RPMI7951 (cell line): ENCODE data around the gene OR6Y1. TPM values are rescaled to one million over a fixed set of nuclear protein-coding genes. Genes with fewer than 3 reads are reported as not detected.

ENCODE experiments used
- DNase-seq: peaks from one replicate; pipeline ENCODE4 v3.0.0-alpha.2; 2012; ENCODE audit warnings: low read depth
- total RNA-seq: library from RNA; depleted of rRNA; stranded (reverse); fragments of >200 nt; shearing (Covaris generic); gene quantifications from 2 replicates; pipeline ENCODE4 v1.2.3, GENCODE V29; 2014; rRNA removed

The OR6Y1 gene, protein sequence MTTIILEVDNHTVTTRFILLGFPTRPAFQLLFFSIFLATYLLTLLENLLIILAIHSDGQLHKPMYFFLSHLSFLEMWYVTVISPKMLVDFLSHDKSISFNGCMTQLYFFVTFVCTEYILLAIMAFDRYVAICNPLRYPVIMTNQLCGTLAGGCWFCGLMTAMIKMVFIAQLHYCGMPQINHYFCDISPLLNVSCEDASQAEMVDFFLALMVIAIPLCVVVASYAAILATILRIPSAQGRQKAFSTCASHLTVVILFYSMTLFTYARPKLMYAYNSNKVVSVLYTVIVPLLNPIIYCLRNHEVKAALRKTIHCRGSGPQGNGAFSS
- total RNA-seq: not detected in 2 replicates

DNA sequence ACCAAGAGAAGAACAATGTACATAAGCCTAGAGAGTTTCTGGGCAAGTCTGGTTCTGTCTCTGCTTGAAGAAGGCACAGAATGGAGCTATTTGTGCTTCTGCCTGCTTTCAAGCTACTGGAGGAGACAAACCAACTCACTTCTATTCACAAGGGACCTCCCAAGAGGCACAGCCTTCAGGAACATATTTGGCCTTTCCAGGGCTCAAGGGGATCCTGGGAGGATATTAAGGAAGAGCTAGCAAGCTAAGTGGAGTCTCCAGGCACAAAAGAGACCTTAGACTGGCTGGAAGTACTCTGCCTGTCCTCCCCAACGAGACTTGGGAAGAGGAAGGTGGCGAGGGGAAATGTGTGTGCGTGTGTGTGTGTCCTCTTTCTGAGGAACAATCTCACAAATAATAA lies at the start of gene OR6Y1:
OR6Y1 (minus strand) TSS at position 54 of the 400 bp plus-strand sequence. CDS start 6,300 bp downstream, outside the sequence.
- no peak for DNase-seq

DNA sequence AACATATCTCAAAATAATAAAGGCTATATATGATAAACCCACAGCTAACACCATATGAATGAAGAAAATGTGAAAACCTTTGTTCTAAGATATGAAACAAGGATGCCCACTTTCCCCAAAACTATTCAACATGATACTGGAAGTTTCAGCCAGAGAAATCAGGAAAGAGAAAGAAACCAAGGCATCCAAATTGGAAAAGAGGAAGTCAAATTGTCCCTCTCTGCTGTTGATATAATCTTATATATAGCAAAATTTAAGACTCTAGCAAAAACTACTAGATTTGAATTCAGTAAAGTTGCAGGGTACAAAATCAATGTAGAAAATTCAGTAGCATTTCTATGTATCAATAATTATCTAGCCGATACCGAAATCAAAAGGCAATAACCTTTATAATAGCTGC lies 46.5 kb upstream of the OR6Y1 start:
- no peak for DNase-seq

DNA sequence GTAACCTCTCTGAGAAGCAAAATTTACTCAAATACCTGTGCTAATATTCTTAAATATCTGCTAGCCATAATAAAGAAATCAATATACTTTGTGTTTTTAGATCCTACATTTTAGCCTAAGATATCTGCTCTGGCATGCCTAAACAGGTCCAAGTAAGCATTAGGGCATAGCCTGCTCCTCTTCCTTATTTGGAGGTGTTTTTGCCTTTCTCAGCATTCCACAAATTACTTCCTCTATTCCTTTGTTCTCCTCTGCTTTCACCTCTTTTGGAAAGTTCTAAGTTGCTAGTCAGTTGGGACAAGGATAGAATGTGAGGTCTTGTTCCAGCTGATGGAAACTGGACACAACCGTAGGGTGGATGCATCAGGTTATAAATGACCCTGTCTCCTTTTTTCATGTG lies 32.7 kb upstream of the OR6Y1 start:
- no peak for DNase-seq

DNA sequence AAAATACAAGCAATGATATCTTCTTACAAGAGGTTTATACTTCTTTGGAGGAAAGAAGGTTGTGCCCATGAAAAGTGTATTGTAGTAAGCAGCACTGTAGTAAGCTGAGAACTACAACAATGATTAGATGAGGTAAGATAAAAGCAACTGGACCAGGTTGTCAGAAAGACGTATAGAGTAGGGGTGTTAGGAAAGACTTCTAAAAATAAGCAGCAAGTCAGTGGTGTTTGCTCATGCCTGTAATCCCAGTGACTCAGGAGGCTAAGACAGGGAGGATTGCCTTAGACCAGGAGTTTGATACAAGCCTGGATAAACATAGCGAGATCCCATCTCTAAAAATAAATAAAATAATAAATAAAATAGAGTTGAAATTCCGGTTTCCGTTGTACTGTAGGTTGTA lies 29.8 kb upstream of the OR6Y1 start:
- no peak for DNase-seq

DNA sequence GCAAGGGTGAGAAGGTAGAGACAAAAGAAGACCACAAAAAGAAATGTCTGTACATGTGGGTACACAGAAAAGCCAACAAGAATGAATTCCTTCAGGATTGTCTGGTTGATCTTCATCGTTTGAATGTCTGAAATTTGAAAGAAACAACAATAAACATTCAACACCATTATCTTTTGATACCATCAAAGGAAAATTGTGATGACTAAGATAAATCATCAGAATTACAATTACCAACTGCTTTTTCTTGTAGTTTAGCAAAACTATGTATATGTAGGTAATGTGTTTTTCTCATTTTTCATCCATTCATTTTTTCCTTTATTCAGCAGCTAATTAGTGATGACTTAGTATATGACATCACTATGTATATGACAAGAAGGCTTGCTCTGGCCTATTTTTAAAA lies 25.5 kb upstream of the OR6Y1 start, which contains the start of gene OR10X1:
OR10X1 (minus strand) TSS at position 167 of the 400 bp plus-strand sequence; CDS start at position 167, 0 bp downstream.
- no peak for DNase-seq

DNA sequence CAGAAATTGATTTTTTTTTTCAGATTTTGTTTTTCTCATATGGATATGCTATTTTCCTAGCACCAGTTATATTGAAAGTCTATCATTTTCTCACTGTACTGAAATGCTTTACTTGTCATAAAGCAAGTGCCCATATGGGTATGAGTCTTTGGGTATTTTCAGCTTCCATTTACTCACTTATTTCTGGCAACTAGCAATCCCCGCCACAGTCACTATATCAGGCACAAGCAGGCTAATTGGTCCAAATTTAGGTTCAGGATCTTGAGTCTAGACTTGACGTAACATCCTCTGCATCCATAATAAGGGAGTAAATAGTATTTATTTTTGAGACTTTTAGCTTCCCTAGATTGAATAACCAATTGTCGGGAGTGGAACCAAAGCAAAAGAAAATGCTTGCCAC lies 23.4 kb upstream of the OR6Y1 start:
- DNase-seq: no peak

DNA sequence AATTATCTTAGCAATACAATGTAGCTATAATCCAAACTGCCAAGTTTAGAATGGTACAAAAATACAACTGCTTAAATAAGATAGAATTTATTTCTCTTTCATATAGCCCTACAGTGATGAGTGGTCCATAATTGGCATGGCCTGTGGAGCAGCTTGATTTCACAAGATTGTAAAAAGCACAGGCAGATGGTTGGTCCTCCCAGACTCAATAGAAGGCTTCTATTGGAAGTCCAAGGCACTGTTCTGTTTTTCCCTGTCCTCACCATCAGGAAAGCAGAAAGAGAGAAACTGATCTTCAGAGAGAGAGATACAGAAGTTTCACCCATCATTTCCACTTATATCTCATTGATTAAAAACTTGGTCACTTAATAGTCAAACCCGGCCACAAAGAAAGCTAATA lies 18.0 kb upstream of the OR6Y1 start:
- DNase-seq: no peak

DNA sequence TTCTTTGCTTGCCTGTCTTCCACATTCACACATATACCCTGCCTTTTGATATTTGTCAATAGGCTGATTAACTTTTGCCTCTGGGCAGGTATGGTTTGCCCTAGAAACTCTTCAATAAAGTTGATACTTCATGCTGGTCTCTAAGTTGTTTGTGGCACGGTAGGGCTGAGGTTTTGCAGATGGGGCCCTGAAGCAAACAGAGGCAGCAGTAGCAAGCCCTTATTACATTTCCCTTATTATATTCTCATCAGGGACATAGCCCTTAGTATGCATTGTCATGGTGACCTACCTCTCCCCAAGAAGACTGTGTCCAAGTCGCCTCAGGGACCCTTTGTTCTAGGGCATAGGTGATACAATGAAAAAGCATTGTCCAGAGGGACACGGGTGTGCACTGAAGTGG lies 16.3 kb upstream of the OR6Y1 start, which contains the start of gene OR6P1:
OR6P1 (minus strand) TSS at position 101 of the 400 bp plus-strand sequence. CDS start 6,976 bp downstream, outside the sequence.
- no peak for DNase-seq

DNA sequence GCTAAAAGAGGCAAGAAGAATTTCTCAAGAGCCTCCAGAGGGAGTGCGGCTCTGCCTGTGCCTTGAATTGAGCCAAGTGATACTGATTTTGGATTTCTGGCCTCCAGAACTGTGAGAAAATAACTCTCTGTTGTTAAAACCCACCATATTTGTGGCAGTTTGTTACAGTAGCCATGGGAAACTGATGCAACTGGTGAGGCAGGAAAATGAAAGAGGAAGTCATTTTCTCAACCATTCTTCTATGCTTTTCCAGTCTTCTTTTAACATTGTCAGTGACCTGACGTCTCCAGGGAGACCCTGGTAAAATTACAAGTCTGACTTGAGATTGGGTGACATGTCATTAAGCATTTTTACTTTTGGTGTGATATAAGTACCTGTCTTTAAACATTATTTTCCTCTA lies 10.4 kb upstream of the OR6Y1 start:
- DNase-seq: no peak

DNA sequence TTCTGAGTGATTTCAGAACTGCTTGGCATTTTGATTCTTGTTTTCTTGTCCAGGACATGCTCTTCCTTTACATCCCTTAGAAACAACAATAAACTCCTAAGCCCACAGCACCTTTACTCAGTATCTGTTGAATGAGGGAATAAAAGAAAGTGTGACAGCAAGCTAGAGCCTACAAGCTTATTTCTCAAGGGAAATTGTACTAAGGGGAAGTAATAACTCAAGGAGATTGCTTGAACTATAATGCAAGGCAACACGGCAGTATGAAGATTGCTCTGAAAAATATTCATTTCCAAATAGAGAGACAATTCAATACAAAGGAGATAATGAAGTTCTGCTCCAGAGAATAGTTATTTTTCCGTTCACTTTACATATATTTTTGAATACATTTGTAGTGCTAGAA lies 9.6 kb upstream of the OR6Y1 start:
- DNase-seq: no peak

DNA sequence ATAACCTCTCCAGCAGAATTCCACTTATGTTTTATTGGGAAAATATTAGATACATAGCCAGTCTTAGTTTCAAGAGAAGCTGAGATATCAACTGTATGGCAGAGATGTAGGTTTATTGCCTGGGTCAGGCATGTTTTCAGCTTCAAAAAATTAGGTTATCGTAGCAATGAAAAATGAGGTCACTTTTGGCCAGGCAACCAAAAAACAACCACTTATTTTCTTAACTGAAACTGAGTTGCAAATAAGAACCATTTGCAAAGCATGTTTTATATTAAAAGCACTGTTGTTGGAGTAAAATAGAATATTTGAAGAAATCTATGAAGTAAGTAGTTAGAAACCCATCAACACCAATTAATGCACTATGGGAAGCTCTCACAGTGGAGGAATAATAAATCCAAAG lies 5.5 kb upstream of the OR6Y1 start:
- DNase-seq: no peak

DNA sequence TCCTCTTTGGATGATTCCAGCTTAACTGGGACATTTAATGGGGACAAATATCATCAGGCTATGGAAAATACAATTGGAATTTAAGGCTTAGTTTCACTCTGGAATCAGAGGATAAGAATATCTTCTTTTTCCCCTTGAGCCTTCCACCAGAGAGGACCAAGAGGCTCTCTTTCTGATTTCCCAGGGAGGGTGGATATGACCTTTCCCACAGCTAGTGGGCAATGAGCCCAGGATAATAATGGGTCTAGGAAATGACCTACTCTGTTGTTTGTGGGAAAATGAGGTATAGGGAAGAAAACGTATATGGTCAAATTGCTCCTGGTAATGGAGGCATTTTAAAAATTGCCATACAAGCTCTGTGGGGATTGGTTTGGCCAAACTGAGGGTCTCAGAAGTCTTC lies 1.9 kb downstream of the OR6Y1 start:
- no peak for DNase-seq

DNA sequence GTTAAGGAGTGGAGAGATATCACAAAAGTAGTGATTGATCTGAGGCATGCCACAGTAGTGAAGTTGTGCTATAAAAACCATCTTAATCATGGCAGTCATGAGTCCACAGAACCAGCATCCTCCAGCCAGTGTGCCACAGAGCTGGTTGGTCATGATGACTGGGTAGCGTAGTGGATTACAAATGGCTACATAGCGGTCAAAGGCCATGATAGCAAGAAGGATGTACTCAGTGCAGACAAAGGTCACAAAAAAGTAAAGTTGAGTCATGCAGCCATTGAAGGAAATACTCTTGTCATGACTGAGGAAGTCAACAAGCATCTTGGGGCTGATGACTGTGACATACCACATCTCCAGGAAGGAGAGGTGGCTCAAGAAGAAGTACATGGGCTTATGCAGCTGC lies 6.7 kb downstream of the OR6Y1 start:
- DNase-seq: no peak

DNA sequence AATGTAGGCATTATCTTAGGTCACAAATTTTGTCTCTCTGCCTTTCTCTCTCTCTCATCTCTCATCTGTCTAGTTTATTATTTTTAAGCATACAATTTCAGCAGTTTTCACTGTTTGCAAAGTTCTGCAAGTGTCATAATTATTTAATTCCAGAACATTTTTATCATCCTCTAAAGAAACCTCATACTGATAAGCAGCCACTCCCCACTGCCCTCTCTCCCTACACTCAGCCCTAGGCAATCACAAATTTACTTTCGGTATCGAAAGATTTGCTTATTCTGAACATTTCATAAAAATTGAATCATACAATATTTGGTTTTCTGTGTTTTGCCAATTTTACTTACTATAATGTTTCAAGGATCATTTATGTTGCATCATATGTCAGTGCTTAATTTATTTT lies 16.6 kb downstream of the OR6Y1 start:
- DNase-seq: no peak

DNA sequence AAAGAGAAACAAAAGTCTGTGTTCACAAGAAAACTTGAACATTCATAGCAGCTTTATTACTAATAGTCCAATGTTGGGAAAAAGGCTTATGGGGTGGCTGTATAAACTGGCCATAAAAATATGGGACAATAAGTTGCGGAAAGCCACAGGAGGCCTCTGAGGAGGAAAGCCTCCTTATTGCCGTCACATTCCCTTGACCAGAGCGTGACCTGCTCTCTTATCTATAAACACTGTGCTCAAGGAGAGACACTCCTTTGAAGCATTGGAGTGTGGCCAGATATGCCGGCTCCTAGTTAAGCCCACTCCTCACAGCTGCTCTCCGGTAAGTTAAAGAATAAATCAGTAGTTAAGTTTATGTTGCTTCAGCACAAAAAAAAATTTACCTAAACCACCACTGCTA lies 19.7 kb downstream of the OR6Y1 start:
- DNase-seq: no peak

DNA sequence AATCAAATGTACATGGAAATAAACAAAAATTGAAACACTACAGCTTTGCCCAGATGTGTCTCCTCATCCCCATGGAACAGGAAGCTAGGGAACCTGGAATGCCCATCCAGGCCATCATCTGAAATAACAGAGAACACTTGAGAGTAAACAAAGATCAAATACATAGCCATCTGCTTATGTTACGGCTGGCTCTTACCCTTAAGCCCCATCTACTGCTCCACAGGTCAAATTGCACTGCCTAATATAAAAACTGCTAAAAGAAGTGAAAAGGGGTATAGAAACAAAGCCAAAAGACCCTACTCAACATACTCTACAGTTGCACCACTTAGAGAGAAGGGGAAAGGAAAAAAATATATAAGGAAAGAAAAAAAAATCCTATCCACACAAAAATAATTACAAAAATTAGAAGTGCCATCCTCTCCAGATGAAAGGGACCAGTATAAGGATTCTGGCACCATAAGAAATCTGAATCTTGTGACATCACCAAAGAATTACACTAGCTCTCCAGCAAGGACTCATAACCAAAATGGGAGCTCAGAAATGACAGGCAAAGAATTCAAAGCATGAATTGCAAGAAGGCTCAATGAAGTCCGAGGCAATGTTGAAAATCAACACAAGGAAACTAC lies 26.9 kb downstream of the OR6Y1 start:
- peak; percentile 41 for DNase-seq

DNA sequence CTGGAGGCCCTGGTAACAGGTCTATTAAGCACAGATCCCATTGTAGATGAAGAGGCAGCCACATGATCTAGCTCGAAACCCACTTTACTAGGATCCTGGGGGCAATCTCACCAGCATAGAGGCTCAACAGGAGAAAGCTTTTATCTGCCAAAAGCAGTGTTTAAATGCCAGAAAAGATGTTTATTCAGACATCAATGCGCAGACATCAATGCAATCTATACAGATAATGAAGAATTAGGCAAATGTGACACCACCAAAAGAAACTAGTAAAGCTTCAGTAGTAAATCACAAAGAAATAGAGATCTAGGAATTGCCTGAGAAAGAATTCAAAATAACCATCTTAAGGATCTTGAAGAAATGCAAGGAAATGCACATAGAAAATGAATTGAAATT lies 32.5 kb downstream of the OR6Y1 start:
- DNase-seq: no peak

DNA sequence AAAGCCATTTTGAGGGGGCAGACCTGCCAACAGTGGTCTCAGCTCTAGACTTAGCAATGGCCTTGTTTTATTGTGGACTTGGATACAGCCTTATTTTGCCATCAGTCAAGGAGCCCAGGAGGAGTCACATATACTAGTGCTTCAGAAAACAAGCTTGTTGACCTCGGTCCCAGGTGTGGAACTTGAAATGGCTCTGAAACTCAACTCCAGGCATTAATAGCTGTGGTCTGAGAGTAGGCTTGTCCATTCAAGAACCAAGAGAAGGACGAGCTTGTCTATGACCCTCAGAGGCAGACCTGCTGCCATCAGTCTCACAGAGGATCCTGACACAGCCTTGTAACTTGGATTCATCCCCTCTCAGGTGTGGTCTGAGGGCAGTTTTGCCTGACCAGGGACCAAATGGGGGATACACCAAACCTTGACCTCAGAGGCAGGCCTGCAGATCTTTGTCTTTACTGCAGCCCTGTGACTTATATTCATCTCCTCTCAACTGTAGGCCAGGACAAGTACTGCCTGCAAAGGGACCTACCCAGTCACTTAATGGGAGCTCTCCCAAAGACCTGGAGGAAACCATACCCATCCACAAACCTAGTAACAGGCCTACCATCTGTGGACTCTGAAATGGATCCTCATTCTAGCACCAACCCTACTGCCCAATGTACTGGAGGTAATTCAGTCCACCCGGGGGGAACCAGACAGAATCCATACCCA lies 33.1 kb downstream of the OR6Y1 start:
- DNase-seq: no peak

DNA sequence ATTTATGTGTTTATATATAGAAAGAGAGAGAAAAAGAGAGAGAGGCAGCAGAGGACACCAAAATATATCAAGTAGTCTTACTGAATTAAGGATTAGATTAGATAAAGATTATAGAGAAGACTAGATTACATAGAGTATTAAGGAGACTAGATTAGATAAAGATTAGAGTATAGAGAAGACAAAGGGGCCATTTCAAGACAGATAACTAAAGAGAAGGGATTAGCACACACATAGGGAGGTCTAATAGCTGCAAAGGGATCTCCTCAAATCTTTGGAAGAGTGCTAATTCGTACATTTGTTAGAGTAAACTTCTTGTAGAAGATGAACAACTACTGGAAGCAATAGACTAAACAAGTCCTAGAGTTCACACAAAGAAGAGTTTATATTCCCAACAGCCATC lies 34.2 kb downstream of the OR6Y1 start:
- DNase-seq: no peak

DNA sequence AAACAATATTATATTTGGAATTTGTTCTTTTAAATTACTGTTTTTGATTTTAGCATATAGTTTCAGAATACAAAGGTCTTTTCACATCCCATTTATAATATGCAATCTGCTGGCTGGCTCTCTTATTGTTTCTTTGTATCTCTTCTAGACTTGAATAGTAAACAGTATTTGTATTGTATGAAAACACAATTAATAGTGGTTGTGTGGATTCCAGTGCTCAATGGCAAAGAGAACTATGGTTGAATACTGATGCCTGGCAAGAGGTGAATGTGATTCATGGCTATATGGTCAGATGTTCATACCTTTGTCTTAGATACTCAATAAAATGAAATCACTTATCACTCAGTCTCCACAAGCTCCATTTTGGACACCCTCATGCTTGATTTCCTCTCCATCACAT lies 37.2 kb downstream of the OR6Y1 start:
- DNase-seq: no peak

DNA sequence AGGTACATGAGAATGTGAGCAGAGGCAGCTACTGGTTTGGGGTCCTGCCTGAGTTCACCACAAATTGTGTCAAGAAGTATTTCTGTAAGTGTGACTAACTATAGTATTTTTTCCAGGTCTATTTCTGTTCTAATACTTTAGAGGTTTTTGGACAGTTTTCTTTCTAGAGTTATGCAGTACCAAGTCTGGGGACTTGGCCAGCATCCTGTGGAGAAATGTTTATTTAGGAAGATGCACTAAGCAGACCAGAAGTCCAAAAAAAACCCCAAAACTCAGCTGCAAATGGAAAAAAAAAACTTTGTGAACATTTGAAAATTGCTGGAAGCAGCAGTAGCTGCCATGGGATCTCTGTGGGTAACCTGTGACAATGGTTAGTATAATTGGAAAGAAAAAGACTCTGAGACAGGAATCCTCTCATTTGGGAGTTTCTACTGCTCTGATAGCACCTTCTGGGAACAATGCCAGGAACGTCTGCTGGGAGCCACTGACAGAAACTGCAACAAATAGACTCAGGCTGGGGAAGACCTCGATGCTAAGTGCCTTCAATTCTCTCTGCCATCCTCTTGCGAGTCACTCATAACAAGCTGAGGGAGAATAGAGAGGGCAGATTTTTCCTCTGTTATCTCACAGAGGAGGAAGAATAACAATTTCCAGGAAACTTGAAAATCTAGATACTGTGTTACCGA lies 44.6 kb downstream of the OR6Y1 start:
- DNase-seq: peak; percentile 6

DNA sequence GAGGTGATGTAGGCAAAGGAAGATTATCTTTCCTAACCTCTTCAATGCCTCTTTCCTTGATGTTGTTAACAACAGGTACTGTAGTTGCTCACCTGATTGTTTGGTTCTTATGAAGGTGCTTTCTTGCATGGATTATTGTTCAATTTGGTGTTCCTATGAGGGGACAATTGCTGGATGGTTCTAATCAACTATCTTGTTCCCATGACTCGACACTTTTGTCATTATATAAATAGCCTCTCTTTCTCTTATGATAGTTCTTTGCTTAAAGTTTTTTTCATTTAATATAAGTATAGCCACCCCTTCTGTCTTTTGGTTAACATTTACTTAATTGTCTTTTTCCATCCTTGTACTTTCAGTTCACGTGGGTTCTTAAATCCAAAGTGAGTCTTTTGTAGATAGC lies 46.7 kb downstream of the OR6Y1 start:
- no peak for DNase-seq
